MG63 (cell line): ENCODE results near the gene MCEE. TPM values are rescaled to one million over a fixed set of nuclear protein-coding genes. Genes with fewer than 3 reads are reported as not detected.
"Not testable (repeated sequence)": the region's sequence is repeated elsewhere in the genome, so short reads cannot be mapped to it uniquely, and the experiment has no call there.

Experiments
- DNase-seq: peaks from one replicate; pipeline ENCODE4 v3.0.0-alpha.2; 2020
- H3K27me3 ChIP-seq: fragments of 250-450 bp; sonication (Bioruptor Pico); 2 replicates; pipeline ENCODE4 v1.5.1; 2020; ENCODE audit warnings: mild to moderate bottlenecking, moderate library complexity
- H3K36me3 ChIP-seq: fragments of 250-450 bp; sonication (Bioruptor Pico); 2 replicates; pipeline ENCODE4 v1.5.1; 2020; ENCODE audit warnings: mild to moderate bottlenecking, moderate library complexity
- H3K4me3 ChIP-seq: fragments of 250-450 bp; sonication (Bioruptor Pico); 2 replicates; pipeline ENCODE4 v1.5.1; 2020; ENCODE audit warnings: mild to moderate bottlenecking, moderate library complexity
- H3K9me3 ChIP-seq: fragments of 250-450 bp; sonication (Bioruptor Pico); 2 replicates; pipeline ENCODE4 v1.5.1; 2020; ENCODE audit warnings: mild to moderate bottlenecking, moderate library complexity
- total RNA-seq: library from RNA; depleted of rRNA; stranded (reverse); fragments of >200 nt; shearing (Covaris generic); gene quantifications from 2 replicates; pipeline ENCODE4 v1.2.3, GENCODE V29; 2014; ENCODE audit warnings: low replicate concordance

Gene MCEE
- total RNA-seq, 1 experiment from 2014 or later: 13.0 TPM

- H3K9me3 ChIP-seq: no peaks in the 10 kb centered on the region
- no peaks in the 10 kb centered on the region for H3K27me3 ChIP-seq
- peaks cover 60% of the 10 kb centered on the region for H3K36me3 ChIP-seq
- no peak overlapping the region for H3K4me3 ChIP-seq
- DNase-seq: no peak
These were observed 3.6 kb upstream of the MCEE start for GRCh38 chr2:71133603-71134002.

DNA sequence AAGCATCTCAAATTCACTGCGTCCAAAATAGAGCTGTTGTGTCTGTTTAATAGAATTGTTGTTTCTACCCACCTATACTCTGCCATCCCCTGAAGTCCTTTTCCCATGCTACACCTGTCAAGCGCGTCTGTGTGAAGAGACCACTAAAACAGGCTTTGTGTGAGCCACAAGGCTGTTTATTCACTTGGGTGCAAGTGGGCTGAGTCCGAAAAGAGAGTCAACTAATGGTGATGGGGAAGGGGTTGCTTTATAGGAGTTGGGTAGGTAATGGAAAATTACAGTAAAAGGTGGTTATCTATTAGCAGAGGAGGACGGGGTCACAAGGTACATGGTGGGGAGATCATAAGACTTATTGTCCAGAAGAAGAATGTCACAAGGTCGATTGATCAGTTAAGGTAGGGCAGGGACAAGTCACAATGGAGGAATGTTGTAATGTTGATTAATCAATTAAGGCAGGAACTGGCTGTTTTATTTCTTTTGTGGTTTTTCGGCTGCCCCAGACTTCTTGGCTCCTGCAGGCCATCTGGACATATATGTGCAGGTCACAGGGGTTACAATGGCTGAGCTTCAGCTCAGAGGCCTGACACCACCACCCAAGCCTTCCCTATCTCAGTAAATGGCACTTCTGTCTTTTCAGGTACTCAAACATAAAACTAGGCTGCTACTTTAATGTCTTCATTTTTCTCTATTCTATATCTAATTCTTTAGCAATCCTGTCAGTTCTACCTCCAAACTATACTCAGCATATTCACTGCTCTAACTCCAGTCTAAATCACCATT, 1.5 kb upstream of the MCEE start:
- not testable (repeated sequence) for H3K27me3 ChIP-seq, DNase-seq, H3K9me3 ChIP-seq
- Histone ChIP-seq H3K4me3 (peak overlapping the region; percentile 95), H3K36me3 (peaks cover 48% of the 10 kb centered on the region)

DNA sequence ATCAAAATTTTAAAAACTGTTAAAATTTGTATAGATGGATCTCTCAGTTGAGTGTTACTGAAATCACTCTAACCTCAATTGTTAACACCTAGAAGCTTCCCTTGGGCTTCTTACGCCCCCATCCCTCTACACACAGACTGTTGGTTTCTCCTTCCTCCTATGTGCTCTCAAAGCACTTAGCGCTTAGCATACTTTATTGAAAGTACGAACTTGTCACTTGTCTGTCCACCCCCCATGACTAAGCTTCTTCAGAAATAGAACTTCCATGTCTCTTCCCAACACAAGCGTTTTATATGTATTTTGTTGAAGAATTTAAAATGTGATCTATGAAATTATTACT, 846 bp upstream of the MCEE start:
- H3K4me3 ChIP-seq: peak overlapping the region; percentile 95
- no peak for DNase-seq
- peaks cover 46% of the 10 kb centered on the region for H3K36me3 ChIP-seq
- H3K27me3 ChIP-seq: no peaks in the 10 kb centered on the region
- H3K9me3 ChIP-seq: no peaks in the 10 kb centered on the region

DNA sequence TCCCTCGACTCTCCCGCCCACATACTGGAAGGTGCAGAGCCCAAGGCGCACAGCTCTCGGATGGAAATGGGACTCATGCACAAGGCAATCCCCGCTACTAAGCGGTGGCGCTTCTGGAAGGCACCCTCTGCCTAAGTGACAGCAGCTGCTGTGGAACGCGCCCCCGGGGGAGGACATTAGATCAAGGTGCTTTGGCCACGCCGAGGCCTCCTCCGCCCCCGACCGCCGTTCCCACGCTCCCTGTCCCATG, 202 bp downstream of the MCEE start:
- DNase-seq: no peak
- peaks cover 37% of the 10 kb centered on the region for H3K36me3 ChIP-seq
- H3K27me3 ChIP-seq: no peaks in the 10 kb centered on the region

GRCh38 chr2:71129114-71129901, 721 bp downstream of the MCEE start:
- H3K36me3 ChIP-seq: peaks cover 32% of the 10 kb centered on the region
- DNase-seq: no peak
- no peaks in the 10 kb centered on the region for H3K9me3 ChIP-seq
- peak overlapping the region; percentile 95 for H3K4me3 ChIP-seq
- no peaks in the 10 kb centered on the region for H3K27me3 ChIP-seq

More for the DNA sequence above, 202 bp downstream of the MCEE start:
- no peaks in the 10 kb centered on the region for H3K9me3 ChIP-seq
- peak overlapping the region; percentile 95 for H3K4me3 ChIP-seq

DNA sequence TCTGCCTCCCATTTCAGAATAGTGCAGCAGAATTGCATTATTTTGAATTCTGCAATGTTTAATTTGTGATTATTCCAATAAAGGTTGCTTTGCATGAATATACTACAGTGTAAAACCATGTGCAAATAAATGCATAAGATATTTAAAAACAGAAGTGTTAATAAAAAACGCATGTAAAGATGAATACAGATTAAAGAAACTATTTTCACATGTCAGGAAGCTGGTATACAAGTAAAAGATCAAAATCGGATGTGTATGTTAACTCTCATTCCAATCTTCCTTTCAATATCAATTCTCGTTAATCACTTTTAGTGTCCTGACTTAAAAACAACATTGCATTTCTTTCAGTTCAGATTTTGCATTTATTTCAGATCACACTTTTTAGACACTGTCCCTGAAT, 3.1 kb downstream of the MCEE start:
- peaks cover 15% of the 10 kb centered on the region for H3K36me3 ChIP-seq
- no peaks in the 10 kb centered on the region for H3K27me3 ChIP-seq
- H3K9me3 ChIP-seq: no peaks in the 10 kb centered on the region
- no peak overlapping the region for H3K4me3 ChIP-seq
- no peak for DNase-seq

DNA sequence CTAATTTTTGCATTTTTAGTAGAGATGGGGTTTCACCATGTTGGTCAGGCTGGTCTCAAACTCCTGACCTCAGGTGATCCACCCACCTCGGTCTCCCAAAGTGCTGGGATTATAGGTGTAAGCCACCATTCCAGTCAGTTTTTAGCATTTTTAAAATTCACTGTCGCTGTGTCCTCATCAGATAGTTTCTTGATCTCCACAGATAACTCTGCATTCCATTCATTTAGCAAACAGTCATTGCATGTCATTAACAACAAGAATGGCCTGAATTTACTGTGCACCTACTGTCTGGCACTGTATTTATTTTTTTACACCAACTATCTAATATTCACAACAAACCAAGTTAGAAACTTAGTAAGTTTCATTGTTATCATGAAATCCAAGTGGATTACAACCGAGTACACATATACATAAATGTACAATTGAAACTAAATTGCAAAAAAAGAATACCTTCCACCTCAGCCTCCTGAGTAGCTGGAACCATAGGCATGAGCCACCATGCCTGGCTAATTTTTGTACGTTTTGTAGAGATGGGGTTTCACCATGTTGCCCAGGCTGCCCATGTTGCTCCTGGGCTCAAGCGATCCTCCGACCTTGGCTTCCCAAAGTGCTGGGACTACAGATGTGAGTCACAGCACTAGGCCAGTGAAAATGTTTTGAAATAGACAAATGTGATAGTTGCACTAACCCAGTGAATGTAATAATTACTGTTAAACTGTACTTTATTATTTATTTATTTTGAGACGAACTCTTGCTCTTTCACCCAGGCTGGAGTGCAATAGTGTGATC, 4.3 kb downstream of the MCEE start:
- H3K27me3 ChIP-seq: no peaks in the 10 kb centered on the region
- no peak overlapping the region for H3K4me3 ChIP-seq
- no peak for DNase-seq
- peaks cover 7% of the 10 kb centered on the region for H3K36me3 ChIP-seq
- H3K9me3 ChIP-seq: no peaks in the 10 kb centered on the region

GRCh38 chr2:71122387-71123298, 7.4 kb downstream of the MCEE start:
- H3K36me3 ChIP-seq: peaks cover 7% of the 10 kb centered on the region
- no peak for DNase-seq

DNA sequence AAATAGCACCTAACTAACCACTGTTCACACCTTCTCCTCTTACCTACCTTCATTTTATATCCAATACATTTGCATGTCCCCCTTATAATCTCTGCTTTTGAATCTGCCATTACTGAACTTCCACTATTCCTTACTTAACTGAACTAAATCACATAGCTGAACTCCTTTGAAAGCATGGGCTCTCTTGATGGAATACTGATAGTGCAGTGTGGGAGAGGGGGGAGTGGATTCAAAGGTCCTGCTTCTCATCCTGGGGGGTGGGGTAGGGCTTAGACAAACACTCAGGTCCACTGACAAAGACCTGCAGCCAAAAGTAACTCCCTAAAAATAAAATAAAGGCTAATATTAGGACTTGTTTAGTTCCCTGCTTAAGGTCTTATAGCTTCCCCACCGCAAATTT, 8.6 kb downstream of the MCEE start:
- Histone ChIP-seq H3K36me3 (peaks cover 2% of the 10 kb centered on the region), H3K4me3 (no peak overlapping the region), H3K9me3 (no peaks in the 10 kb centered on the region), H3K27me3 (no peaks in the 10 kb centered on the region)
- DNase-seq: no peak

More at GRCh38 chr2:71122387-71123298, 7.4 kb downstream of the MCEE start:
- Histone ChIP-seq H3K9me3 (no peaks in the 10 kb centered on the region), H3K4me3 (no peak overlapping the region), H3K27me3 (no peaks in the 10 kb centered on the region)

DNA sequence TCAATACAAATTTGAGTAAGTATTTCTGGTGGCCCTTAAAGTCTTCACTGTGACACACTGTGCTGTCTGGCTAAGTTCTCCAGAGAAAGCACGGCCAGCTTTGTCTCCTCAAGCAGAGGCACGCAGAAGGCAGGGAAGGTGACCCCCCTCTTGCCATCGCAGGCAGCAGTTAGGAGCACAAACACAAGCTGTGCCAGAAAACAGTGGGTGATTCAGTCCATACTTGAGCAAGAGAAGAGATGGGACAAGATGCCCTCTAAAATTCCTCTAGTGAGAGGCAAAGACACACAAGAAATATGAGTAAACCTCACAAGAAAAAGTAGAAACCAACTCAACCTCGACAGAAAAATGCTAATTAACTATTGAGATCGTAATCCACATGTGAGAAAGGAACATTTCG, 9.8 kb downstream of the MCEE start:
- no peak for DNase-seq
- peaks cover 2% of the 10 kb centered on the region for H3K36me3 ChIP-seq
- H3K4me3 ChIP-seq: no peak overlapping the region
- no peaks in the 10 kb centered on the region for H3K9me3 ChIP-seq
- no peaks in the 10 kb centered on the region for H3K27me3 ChIP-seq

DNA sequence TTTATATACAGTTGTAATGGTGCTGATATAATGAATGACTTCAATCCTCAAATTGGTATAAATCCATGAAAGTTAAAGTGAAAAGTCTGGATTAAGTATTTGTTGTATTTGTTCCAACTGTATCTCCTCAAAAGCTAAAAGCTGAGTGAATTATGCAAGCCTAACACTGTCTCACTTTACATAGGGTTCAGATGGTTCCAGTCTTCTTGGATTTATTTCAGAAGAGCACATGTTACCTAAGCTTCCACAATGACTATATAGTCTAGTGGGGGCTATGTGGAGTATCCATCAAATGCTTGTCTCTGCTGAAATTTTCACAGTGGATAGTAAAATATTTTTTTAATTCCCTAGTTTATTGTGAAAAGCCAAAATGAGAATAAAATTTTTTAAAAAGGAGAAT, 13.0 kb downstream of the MCEE start:
- Histone ChIP-seq H3K36me3 (peaks cover 13% of the 10 kb centered on the region), H3K9me3 (no peaks in the 10 kb centered on the region), H3K4me3 (no peak overlapping the region), H3K27me3 (no peaks in the 10 kb centered on the region)
- no peak for DNase-seq

GRCh38 chr2:71113843-71114242, 16.2 kb downstream of the MCEE start:
- DNase-seq: no peak
- no peaks in the 10 kb centered on the region for H3K9me3 ChIP-seq

DNA sequence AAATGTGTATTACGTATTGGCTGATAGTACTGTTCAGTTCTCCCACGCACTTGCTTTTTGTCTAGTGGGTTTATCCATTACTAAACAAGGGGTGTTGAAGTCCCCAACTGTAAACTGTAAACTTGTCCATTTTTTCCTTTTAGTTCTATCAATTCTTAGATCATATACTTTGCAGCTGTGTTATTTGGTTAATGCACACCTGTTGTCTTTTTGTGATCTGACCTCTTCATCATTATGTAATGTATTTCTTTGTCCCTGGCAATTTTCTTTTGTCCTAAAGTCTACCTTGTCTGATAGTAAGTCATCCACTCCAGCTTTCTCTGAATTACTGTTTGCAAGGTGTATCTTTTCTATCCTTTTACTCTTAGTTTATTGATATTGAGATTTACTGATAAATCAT, 21.9 kb downstream of the MCEE start:
- H3K4me3 ChIP-seq: no peak overlapping the region
- 0 out of 2 replicates have a peak, but pooled peaks cover 3% of the 10 kb centered on the region for H3K36me3 ChIP-seq
- H3K9me3 ChIP-seq: no peaks in the 10 kb centered on the region
- H3K27me3 ChIP-seq: no peaks in the 10 kb centered on the region
- DNase-seq: no peak

More at GRCh38 chr2:71113843-71114242, 16.2 kb downstream of the MCEE start:
- Histone ChIP-seq H3K36me3 (peaks cover 13% of the 10 kb centered on the region), H3K4me3 (no peak overlapping the region), H3K27me3 (no peaks in the 10 kb centered on the region)

GRCh38 chr2:71106463-71106862, 23.6 kb downstream of the MCEE start:
- H3K27me3 ChIP-seq, DNase-seq, H3K4me3 ChIP-seq, H3K36me3 ChIP-seq, H3K9me3 ChIP-seq: not testable (repeated sequence)

GRCh38 chr2:71103809-71104208, 26.2 kb downstream of the MCEE start:
- Histone ChIP-seq H3K27me3 (no peaks in the 10 kb centered on the region), H3K9me3 (no peaks in the 10 kb centered on the region), H3K4me3 (no peak overlapping the region), H3K36me3 (no peaks in the 10 kb centered on the region)
- DNase-seq: no peak

DNA sequence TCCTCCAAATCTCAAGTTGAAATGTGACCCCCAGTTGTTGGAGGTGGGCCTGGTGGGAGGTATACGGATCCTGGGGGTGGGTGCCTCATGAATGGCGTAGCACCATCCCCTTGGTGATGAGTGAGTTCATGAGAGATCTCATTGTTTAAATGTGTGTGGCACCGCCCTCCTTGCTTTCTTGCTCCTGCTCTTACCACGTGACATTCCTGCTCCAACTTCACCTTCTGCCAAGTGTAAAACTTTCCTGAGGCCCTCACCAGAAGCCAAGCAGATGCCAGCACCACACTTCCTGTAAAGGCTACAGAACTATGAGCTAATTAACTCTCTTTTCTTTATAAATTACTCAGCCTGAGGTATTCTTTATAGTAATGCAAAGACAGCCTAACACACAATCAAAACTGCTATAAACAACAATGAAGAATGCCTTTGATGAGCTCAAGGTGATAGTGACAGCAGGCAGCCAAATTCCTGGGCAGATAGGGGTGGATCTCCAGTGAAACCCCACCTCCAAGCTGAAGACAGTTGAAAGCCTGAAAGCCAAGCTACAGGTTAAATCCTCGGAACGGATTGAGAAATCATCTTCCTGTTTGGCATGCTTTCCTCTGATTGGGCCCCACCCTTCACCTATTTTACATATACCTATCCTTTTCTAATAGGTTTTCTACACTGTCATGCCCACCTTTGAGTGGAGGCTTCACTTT, 26.9 kb downstream of the MCEE start:
- Histone ChIP-seq H3K4me3 (no peak overlapping the region), H3K36me3 (no peaks in the 10 kb centered on the region), H3K9me3 (no peaks in the 10 kb centered on the region), H3K27me3 (no peaks in the 10 kb centered on the region)
- DNase-seq: no peak
